Measurements from ENCODE around the gene HMCN2. TPM values are rescaled to one million over a fixed set of nuclear protein-coding genes. Genes with fewer than 3 reads are reported as not detected.

HMCN2 gene
- polyA plus RNA-seq, 1 of the 3 experiments (the other 2 are of a cell fraction): 0.15 TPM

- no peak overlapping the region for H3K9ac ChIP-seq
- no peak overlapping the region for H2AFZ ChIP-seq (ENCODE audit: low read depth)
- peaks cover under 1% of the 10 kb centered on the region for H3F3A ChIP-seq (replicated peaks; ENCODE audit: insufficient read depth)
- H3K4me3 ChIP-seq (ENCODE audit: low read depth in 2 of 2, low read length in 1 of 2): no peak overlapping the region
- WGBS (ENCODE audit: low lambda C conversion rate): 89% methylated on average over 5 of the region's 5 CpGs
- no peaks in the 10 kb centered on the region for H4K20me1 ChIP-seq (ENCODE audit: insufficient read depth)
- H3K36me3 ChIP-seq (replicated peaks in 1 of 2; ENCODE audit: control insufficient read depth in 1 of 2, insufficient read depth in 2 of 2, low read length in 1 of 2): no peaks in the 10 kb centered on the region
- no peaks in the 10 kb centered on the region for H3K9me2 ChIP-seq
- ChIA-PET POLR2A (no interaction called here), CTCF (interaction anchor here (1.1 to 7.1 kb wide), 5 partner anchors 19 to 74 kb away, joined by 3 to 69 read pairs (median 8); no protein-coding TSS in a partner anchor)
- peaks cover 42% of the 10 kb centered on the region for H3K27me3 ChIP-seq (ENCODE audit: insufficient read depth)
- no peak for DNase-seq
- H3K79me2 ChIP-seq (ENCODE audit: insufficient read depth): no peaks in the 10 kb centered on the region
- TF ChIP-seq RCOR1 (IDR thresholded peaks at IDR 0.05; ENCODE audit: low read length) (no peak), MEF2A (IDR thresholded peaks at IDR 0.05; ENCODE audit: borderline replicate concordance, low read depth) (no peak), TCF12 (IDR thresholded peaks at IDR 0.05) (no peak), YY1 (IDR thresholded peaks at IDR 0.05; ENCODE audit: low read depth) (no peak), TEAD4 (IDR thresholded peaks at IDR 0.05; ENCODE audit: borderline replicate concordance, insufficient read depth) (no peak)
- no peaks in the 10 kb centered on the region for H3K9me3 ChIP-seq
- no peak overlapping the region for H3K4me2 ChIP-seq
- H3K27ac ChIP-seq (ENCODE audit: low read depth in 2 of 2, low read length in 1 of 2): peak overlapping the region in 1 of 2 experiments; percentile 9; a peak in 1 of 4 replicates
- H3K4me1 ChIP-seq (ENCODE audit: control insufficient read depth in 1 of 2, insufficient read depth in 2 of 2, low read depth in 1 of 2, low read length in 1 of 2): peaks cover 0 to 32% of the 10 kb centered on the region in 2 experiments; a peak in 1 of 4 replicates
These were observed 2.4 kb downstream of the HMCN2 start for GRCh38 chr9:130267930-130268329.

GRCh38 chr9:130268521-130269211 is 3.1 kb downstream of the HMCN2 start:
- Histone ChIP-seq H3K9me3 (no peaks in the 10 kb centered on the region), H2AFZ (ENCODE audit: low read depth) (no peak overlapping the region), H3K9ac (no peak overlapping the region), H3K9me2 (no peaks in the 10 kb centered on the region), H3K36me3 (replicated peaks in 1 of 2; ENCODE audit: control insufficient read depth in 1 of 2, insufficient read depth in 2 of 2, low read length in 1 of 2) (no peaks in the 10 kb centered on the region), H3K27me3 (ENCODE audit: insufficient read depth) (peaks cover 36% of the 10 kb centered on the region), H3K79me2 (ENCODE audit: insufficient read depth) (no peaks in the 10 kb centered on the region), H3K4me1 (ENCODE audit: control insufficient read depth in 1 of 2, insufficient read depth in 2 of 2, low read depth in 1 of 2, low read length in 1 of 2) (peaks cover 0 to 32% of the 10 kb centered on the region in 2 experiments; a peak in 1 of 4 replicates), H3K27ac (ENCODE audit: low read depth in 2 of 2, low read length in 1 of 2) (peak overlapping the region in 1 of 2 experiments; percentile 23; a peak in 1 of 4 replicates), H4K20me1 (ENCODE audit: insufficient read depth) (no peaks in the 10 kb centered on the region), H3K4me2 (no peak overlapping the region), H3K4me3 (ENCODE audit: low read depth in 2 of 2, low read length in 1 of 2) (no peak overlapping the region), H3F3A (replicated peaks; ENCODE audit: insufficient read depth) (peaks cover 4% of the 10 kb centered on the region)
- DNase-seq: peak; percentile 62
- ChIA-PET CTCF (interaction anchor here (2.5 to 7.1 kb wide), 2 partner anchors 26 to 73 kb away, joined by 10 to 69 read pairs; no protein-coding TSS in a partner anchor), POLR2A (interaction anchor here (1.0 kb wide), 1 partner anchor 59 kb away, joined by 4 read pairs; no protein-coding TSS in a partner anchor)
- TF ChIP-seq EP300 (IDR thresholded peaks at IDR 0.05; ENCODE audit: borderline replicate concordance in 1 of 2, low read depth in 1 of 2, low read length in 1 of 2) (peak in 1 of 2 experiments; percentile 32; a peak in 1 of 4 replicates), FOXJ3 (CRISPR knock-in tag; IDR thresholded peaks at IDR 0.05) (peak; percentile 61; the same call in 1 of the 2 replicates), SIN3A (IDR thresholded peaks at IDR 0.05; ENCODE audit: borderline replicate concordance, low read depth, low read length) (no peak), MEF2A (IDR thresholded peaks at IDR 0.05; ENCODE audit: borderline replicate concordance, low read depth) (no peak), CTCF (IDR thresholded peaks at IDR 0.05) (no peak)
- 71% methylated on average over 16 of the region's 16 CpGs for WGBS (ENCODE audit: low lambda C conversion rate)
